Stimulated activated CD8-positive, alpha-beta memory T cell treated with anti-CD3 and anti-CD28 coated beads, Interleukin-15, amount 100 ng/mL, for 1 hour (primary cell): ENCODE measurements around the gene GIT1.
"Not testable (repeated sequence)": the region's sequence is repeated elsewhere in the genome, so short reads cannot be mapped to it uniquely, and the experiment has no call there.

Experiments used
- DNase-seq: peaks from one replicate; pipeline ENCODE4 v3.0.0-alpha.2; 2020; ENCODE audit warnings: low read depth

Gene GIT1

DNA sequence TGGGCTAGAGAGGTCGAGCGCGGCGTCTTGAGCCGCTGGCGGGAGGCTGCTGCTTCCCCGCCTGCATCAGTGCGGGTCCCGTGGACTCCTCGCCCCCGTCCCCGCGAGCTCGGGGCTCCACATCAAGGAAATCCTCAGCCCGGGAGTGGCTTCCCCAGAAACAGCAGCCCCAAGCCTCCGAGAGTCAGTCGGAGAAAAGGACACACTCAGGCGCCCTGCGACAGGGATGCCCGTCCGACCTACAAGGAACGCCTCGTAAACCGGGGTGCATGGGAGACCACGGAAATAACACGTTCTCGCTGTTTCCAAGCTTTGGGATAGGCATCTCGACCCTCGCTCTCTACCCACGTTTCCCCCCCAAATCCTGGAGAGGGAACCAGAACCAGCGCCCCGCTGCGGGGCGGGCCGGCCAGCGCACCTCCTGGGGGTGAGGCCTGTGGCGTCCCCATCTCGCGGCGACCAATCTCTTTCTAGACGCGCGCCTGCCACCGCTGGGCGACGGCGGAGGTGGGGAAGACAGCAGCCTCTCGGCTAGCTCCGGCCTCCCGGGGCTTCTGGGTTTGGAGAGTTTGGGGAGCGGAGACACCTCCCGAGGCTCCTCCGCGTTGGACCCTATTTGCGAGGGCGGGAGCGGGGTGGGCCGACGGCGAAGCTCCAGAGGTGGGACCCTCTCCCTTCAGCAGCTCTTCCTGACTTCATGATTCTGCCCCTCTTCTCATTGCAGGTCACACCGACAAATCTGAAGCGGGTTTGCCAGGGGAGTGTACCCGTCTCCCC, 21.7 kb downstream of the GIT1 start:
- DNase-seq, result peak; percentile 37

DNA sequence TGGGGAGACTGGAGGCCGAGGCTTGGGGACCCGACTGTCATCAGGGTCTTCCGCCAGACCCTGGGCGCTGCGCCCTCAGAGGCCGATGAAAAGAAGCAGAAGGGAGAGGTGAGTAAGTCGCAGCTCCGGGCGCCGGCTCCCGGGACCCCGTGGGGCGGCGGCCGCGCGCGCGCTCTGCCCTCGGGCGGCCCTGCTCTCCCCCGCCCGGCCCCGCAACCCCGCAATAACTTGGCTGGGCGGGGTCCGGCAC, 22.2 kb downstream of the GIT1 start:
- no peak for DNase-seq

DNA sequence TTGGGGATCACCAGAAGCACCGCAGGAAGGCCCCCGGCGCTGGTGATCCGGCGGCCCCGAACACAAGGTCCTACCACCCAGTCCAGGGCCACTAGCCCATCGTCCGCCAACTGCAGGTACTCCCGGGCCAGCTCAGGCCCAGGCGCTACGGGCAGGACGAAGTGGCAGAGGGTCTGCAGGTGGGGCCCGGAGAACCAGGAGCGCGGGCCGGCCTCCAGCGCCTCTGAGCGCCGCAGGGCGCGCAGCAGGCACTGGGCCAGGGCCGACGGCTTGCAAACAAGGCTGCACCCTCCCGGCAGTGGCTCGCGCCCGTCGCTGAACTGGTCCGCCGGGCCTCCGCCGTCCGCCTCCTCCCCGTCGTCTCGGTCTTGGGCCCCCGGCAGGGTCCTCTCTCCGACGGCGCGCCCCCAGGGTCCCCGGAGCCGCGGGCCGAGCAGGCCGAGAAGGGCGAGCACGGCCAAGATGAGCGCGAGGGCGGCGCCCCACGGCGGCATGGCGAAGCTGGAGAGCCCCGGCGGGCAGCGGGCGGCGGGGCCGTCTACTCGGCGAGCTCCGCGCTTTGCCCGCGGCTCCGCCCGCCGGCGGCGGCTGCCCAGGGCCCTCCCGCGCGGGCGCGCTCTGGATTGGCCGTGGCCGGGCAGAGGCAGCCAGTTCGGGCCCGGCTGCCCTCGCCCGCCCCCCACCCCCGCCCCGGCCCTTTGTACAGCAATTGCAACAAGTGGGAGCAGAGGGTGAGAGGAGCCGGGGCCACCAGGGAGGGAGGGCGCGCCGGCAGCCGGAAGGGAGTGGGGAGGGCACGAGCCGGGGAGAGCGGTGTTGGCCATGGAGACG, 22.8 kb downstream of the GIT1 start, which contains the start of gene ABHD15:
Gene ABHD15 (minus strand): TSS at position 565 of the 831 bp plus-strand sequence. CDS start 71 bp downstream, at position 494.
- DNase-seq, result no peak

DNA sequence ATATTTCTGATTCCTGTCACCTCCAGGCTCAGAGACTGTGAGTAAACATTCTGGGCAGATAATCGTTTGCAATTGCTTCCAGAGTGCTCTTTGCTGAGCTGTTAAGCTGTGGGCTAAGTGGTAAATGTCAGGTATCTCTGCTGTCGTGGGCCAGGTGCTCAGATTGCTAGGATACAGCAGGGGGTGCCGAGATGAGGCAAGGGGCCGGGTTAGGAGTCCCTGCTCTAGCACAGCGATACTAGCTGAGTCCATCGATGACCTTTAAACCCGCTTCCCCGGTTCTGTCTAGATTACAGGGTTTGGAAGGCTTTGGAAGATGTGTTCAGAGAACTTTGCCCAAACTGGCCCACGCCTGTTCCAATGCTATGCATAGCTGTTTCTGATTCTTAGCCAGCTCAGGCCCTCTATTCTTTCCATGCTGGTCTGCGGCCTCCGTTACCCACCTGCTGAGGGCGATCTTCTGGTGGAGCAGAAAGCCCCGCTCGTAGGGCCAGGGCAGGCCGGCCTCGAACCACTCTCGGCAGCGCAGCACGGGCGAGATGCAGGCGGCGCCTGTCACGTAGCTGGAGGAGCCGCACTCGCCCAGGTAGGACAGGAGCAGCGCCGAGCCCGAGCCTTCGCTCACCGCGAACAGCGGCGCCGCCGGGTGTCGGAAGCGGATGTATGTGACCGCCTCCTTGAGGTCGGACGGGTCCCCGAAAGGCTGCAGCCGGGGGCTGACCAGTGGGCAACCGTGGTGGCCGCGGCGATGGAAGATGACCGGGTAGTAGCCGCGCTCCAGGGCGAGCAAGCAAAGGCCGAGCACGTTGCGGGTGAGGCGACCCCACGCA, 23.6 kb downstream of the GIT1 start:
- no peak for DNase-seq

DNA sequence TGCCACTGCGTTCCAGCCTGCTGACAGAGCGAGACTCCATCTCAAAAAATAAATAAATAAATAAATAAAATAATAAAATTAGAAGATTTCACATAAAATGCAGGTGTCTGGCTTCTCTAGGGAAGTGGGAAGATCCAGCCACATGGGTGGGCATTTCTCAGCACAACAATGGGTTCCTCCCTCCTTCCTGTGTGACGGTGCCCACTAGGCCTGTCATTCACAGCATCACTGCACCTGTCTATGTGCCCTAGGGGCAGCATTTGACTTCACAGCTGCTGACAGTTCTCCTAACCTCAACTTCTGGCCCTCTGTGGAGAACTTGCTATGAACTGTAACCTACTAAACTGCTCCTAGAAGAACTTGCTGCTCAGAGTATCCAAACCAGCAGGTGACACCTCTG, 25.6 kb downstream of the GIT1 start:
- DNase-seq, result no peak

DNA sequence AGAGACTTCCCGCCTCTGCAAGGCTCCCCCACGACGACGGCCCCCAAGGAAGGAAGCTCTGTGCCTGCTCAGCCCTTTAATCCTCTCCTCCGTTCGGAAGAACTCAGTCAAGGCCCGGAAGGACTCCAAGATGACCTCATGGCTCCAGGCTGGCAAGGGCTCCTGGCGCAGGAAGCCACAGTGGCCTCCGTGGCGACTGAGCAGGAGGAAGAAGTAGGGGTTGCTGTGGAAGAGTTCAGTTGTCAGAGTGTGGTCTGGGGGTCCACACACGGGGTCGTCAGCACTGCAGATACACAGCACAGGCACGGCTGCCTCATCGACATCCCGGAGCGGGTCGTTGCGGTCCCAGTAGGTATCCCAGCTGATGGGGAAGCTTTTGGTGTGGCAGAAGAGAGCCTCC, 26.8 kb downstream of the GIT1 start:
- DNase-seq, result no peak

DNA sequence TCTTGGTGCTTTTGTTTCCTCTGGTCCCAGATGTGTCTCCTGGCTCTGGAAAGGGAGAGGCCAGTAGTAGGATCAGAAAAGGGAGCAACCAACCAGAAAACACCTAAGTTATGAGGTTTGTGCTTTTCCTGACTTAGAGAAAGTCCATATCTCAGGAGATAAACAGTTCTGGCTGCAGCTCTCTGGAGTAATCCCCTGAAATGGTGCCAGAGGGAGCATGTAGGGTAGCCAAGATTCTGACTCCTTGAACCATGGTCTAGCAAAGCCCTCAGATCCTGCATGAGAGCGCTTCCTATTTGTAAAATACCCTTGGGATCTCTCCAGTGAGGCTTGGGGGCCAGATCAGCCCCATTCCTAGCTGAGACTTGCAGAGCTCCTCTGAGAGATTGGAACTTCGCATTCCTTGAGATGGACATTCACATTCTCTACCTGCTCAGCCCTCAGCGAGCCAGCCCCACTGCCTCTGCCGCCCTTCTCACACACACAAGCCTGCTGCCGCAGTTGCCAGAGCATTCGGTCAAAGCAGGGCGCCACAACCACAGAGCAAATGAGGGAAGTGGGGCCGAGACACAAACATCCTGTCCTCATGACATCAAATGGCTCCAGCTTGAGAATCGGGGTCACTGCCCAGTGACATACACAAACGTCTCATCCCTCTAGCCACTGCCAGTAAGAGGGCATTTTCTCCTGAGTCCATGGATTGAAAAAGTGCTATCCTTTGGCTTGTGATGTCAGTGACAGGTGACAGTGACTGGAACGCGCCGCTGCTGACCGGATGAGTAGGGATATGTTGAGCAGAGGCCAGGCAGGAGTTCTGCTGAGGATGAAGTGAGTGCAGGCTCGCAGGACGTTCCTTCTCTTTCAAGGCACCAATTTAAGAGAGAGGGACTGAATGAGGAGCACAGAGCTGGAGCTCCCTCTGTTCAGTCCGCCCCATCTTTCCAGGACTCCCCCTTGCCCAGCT, 27.6 kb downstream of the GIT1 start:
- no peak for DNase-seq

DNA sequence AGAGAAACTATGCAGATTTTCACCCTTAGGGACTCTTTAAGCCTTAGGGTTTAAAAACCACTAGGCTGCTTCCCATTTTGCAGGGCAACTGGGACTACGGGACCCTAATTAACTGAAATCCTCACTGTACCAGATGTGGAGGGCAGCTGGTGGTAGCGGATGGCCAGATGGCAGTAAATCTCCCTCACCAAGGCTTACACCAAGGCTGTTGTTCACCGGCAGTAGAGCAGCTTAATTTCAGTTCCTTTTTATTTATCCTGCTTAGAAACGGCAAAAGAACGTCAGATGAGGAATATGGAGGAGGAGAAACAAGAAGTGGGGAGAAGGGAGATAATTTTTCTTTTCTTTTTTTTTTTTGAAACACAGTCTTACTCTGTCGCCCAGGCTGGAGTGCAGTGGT, 29.1 kb downstream of the GIT1 start:
- no peak for DNase-seq

DNA sequence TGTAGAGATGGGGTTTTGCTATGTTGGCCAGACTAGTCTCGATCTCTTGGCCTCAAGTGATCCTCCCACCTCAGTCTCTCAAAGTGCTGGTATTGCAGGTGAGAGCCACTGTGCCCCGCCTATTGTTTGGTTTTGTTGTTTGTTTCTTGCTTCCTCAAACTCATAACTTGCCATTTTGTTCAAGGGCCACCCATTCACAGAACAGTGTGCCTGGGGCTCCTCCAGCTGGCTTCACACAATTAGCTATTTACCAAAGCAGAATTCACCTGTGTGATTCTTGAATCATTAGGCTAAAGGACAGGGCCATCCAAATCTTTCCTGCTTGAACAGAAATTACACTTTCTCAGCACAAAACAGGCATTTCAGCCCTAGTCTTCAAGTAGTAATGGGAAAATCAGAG, 29.8 kb downstream of the GIT1 start:
- DNase-seq, result no peak

DNA sequence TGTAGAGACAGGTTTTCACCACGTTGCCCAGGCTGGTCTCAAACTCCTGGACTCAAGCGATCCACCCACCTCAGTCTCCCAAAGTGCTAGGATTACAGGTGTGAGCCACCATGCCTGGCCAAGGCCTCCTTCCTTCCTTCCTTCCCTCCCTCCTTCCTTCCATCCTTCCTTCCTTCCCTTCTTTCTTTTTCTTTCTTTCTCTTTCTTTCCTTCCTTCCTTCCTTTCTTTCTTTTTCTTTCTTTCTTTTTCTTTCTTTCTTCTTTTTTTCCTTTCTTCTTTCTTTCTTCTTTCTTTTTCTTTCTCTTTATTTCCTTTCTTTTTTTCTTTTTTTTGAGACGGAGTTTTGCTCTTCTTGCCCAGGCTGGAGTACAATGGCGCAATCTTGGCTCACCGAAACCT, 31.3 kb downstream of the GIT1 start:
- not testable (repeated sequence) for DNase-seq

DNA sequence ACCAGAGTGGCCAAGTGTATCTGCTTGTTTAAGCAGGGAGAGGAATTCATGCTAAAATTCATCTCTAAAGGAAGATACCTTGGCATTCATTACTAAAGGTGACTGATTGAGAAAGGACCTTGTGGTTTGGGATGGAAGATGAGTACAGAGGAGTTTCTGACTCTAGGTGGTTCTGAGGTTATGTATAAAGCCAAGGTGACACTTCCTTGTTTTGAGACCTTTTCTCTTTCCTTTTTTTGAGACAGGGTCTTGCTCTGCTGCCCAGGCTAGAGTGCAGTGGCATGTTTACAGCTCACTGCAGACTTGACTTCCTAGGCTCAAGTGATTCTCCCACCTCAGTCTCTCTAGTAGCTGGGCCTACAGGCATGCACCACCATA, 31.7 kb downstream of the GIT1 start:
- no peak for DNase-seq

DNA sequence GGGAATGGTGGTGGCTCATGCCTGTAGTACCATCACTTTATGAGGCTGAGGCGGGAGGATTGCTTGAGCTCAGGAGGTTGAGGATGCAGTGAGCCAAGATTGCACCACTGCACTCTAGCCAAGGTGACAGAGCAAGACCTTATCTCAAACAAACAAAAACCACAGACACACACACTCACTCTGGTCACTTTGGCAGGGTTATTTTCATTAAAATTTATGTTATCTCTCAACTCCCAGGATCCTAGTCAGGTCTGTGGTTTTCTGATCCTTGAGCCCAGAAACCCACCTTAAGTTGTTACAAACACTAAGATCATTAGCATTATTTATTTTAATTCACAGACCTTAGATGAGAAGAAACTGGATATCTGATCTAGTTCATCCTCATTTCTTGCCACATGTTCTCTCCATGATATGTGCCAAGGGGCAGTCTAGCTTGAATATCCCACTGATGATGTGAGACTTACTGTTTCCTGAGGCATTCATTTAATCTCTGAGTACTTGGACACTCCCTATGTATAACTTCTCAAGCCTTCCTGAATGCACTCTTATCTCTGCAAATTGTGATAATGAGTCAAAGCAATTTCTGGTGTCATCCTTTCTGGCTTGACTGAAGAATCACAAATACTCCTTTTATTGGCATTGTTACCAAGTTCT, 32.2 kb downstream of the GIT1 start:
- no peak for DNase-seq

DNA sequence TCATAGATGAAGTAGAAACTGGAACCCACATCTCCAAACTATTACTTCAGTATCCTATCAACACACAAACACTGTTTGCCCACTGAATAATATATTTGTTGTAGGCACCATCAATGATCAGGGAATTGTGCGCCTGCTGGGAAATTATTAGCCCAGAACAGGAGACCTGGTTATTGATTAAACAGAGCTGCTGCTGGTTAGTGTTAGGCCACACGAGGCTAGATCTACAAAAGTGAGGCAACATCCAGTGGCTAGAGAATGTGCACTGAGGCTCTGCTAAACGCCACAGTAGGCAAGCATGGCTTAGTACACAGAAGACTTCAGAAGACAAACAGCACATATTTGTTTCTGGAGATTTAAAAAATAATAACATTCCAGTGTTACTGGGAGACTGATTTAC, 33.6 kb downstream of the GIT1 start:
- no peak for DNase-seq

DNA sequence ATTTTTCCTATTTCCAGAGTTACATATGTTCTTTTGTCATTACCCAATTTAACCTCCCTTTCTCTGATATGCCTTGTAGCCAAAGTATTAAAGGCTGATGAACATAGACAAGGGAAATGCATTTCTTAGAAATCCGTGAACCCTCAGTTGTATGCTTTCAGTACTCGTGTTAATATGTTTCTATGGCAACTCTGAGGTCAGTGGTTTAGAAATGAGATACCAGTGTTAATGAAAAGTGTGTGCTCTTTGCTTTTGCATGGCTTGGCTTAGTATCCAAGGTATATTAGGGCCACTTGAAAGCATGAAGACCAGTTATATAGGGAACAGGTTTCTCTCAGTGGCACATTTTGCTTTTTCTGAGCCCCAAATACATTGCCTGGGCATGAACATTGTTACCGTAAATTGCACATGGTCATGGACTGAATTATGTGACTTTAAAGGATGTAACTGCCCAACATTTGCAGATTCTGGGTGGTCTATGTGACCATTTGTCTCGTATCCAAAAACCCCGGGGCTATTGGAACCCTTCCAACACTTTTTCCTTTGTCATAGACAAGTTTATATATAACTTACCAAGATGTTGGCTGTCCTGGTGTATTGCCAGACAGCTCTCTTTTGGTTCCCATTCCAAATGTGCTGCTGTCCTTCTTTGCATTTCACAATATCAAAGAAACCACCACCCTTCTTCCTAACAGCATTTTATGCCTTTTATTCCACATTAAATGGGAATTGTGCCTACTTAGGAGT, 40.1 kb downstream of the GIT1 start:
- DNase-seq, result no peak

DNA sequence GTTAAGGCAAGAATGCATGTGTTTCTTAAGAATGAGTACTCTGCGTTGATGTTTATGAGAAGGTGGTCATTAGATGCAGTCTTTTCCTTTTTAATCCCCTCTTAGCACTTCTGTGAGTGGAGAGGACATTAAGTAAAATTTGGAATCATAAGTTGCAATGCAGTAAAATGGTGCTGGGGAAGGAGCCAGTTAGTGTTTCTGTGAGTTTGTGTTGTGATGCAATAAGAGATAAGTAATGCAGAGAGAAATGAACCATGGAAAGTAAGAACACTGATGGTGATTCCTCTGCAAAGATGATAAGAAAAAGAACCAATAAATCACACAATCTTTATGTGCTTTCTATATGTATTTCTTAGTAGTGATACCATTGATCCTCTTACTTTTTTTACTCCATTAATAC, 42.6 kb downstream of the GIT1 start:
- no peak for DNase-seq

DNA sequence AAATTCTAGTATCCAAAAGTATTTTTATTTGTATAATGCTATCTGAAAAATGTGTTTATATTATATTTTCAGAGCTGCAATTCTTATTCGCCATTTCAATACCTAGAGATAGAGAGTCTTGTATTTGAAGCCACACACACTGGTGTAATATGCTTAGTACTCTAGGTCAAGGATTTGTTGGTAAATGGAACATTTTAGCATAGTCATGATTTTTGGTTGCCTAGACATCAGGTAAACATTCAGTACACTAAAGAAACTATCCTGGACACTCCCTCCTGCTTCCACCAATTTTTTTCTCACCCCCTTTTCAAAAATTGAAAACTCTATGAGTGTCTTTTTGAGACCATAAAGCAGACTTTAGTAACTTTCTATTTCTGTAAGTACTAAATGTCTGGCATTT, 43.4 kb downstream of the GIT1 start:
- DNase-seq, result no peak

DNA sequence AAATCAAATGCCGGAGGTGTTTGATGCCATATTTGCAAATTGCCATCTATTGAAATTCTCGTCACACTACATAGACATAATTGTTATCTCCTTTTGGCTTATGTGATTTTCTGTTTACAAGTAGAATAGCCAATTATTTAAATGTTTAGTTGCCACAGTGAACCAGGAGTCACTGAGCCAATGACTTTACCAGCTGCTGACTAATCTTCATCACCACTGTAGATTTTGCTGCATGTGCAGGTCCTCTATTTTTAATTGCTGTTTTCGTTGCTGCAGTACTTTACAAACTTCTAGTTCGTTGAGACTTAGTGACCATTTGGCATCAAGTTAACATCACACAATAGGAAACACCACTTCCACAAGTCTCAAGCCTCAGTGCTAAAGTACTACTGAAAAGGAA, 45.4 kb downstream of the GIT1 start:
- DNase-seq, result no peak

DNA sequence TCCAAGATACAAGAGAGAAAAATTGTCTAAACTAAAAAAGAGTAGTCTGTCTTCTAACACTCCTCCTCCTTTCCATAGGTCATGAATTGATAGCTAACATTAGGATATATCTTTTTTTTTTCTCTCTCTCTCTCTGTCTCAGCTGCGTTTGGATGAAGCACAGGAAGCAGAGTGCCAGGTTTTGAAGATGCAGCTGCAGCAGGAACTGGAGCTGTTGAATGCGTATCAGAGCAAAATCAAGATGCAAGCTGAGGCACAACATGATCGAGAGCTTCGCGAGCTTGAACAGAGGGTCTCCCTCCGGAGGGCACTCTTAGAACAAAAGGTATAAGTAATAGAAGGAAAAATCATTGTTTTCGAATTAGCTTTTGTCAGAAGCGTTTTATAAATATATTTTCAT, 55.5 kb downstream of the GIT1 start:
- DNase-seq, result no peak

DNA sequence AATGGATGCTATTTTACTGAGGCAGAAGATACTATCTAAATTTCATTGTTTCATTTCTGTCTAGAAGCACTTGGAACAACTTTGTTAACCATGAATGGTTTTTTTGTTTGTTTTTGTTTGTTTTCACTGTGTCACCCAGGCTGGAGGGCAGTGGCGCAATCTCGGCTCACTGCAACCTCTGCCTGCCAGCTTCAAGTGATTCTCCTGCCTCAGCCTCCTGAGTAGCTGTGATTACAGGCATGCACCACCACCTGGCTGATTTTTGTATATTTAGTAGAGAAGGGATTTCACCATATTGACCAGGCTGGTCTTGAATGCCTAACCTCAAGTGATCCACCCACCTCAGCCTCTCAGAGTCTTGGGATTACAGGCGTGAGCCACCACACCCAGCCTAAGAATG, 63.1 kb downstream of the GIT1 start:
- no peak for DNase-seq

DNA sequence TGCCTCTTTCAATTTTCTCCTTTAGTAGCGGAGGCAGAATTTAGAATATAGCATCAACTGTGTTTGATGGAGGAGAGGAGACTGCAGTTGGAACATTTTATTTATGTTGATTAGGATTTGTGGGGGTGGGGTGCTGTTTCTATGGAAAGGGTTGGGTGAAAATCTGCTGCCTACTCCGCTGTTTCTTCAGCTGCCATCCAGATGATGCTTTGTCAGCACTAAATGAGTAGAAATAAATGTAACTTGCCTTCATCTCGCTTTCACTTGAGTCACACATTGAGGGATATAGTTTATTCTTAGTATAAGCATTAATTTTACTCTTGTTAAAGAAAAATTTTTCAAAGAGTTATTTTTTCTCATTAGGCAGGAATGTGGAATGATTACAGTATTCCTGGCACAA, 64.8 kb downstream of the GIT1 start:
- no peak for DNase-seq
